ENCODE measurements around the gene YRDC. TPM values are rescaled to one million over a fixed set of nuclear protein-coding genes. Genes with fewer than 3 reads are reported as not detected.

Gene YRDC
- total and polyA plus RNA-seq, 12 donors, result 5.4 to 31.1 (median 11.3) TPM

- peak overlapping the region in 2 of 5 donors; percentile 18 to 59 for H3K27ac ChIP-seq
- H3K4me1 ChIP-seq (replicated peaks in 1 of 2), result peaks cover 10 to 28% of the 10 kb centered on the region in 2 donors
- intact Hi-C loops (cut with DNase I), result loop anchor here in 1 of 2 donors (5.0 kb wide), 1 partner anchor 44 kb away; the partner anchor contains the start of gene MTF1
- no peaks in the 10 kb centered on the region for H3K9me3 ChIP-seq (replicated peaks in 1 of 3)
- TF ChIP-seq POLR2A (IDR thresholded peaks at IDR 0.05) (no peak), CTCF (IDR thresholded peaks at IDR 0.05) (no peak)
- H3K36me3 ChIP-seq (replicated peaks in 1 of 2), result peaks cover 0 to 15% of the 10 kb centered on the region in 2 donors
- no peak for DNase-seq
- H3K27me3 ChIP-seq, result no peaks in the 10 kb centered on the region
- no peak overlapping the region for H3K4me3 ChIP-seq
- 67 to 78% (median 75%) methylated on average over 2 of the region's 2 CpGs for WGBS, 4 donors
These were observed 5.6 kb upstream of the YRDC start for GRCh38 chr1:37813529-37814145.

- no peak overlapping the region for H3K4me3 ChIP-seq
- H3K36me3 ChIP-seq (replicated peaks in 1 of 2), result peaks cover 0 to 19% of the 10 kb centered on the region in 2 donors
- H3K27ac ChIP-seq, result peak overlapping the region in 2 of 5 donors; percentile 1 to 32
- DNase-seq, result peak; percentile 53 to 88 (median 70)
- intact Hi-C loops (cut with DNase I), result loop anchor here in 1 of 2 donors (5.0 kb wide), 1 partner anchor 46 kb away; the partner anchor contains the start of gene MTF1
- peaks cover 17 to 33% of the 10 kb centered on the region in 2 donors for H3K4me1 ChIP-seq (replicated peaks in 1 of 2)
- no peak for TF ChIP-seq POLR2A (IDR thresholded peaks at IDR 0.05)
- TF ChIP-seq CTCF (IDR thresholded peaks at IDR 0.05), result peak; percentile 48 to 78 (median 75)
- no peaks in the 10 kb centered on the region for H3K9me3 ChIP-seq (replicated peaks in 1 of 3)
- H3K27me3 ChIP-seq, result no peaks in the 10 kb centered on the region
- WGBS, 4 donors, result 32 to 51% (median 36%) methylated on average over 7 of the region's 7 CpGs
These were observed 3.1 kb upstream of the YRDC start for GRCh38 chr1:37811027-37811655.

- Histone ChIP-seq H3K9me3 (replicated peaks in 1 of 3) (no peaks in the 10 kb centered on the region), H3K27ac (peak overlapping the region in 2 of 5 donors; percentile 32 to 90), H3K36me3 (replicated peaks in 1 of 2) (peaks cover 0 to 25% of the 10 kb centered on the region in 2 donors), H3K27me3 (no peaks in the 10 kb centered on the region), H3K4me1 (replicated peaks in 1 of 2) (peaks cover 17 to 39% of the 10 kb centered on the region in 2 donors), H3K4me3 (no peak overlapping the region)
- no peak for TF ChIP-seq POLR2A (IDR thresholded peaks at IDR 0.05)
- TF ChIP-seq CTCF (IDR thresholded peaks at IDR 0.05), result no peak
- DNase-seq, result peak in 1 of 7 donors; percentile 30
- intact Hi-C loops (cut with DNase I), result loop anchor here (5.0 to 10.0 kb wide), 2 partner anchors 47 to 55 kb away; partner anchors contain the start of gene MTF1 (in 1 of the 2)
- 28 to 32% (median 31%) methylated on average over 2 of the region's 2 CpGs for WGBS, 4 donors
These were observed 1.9 kb upstream of the YRDC start for GRCh38 chr1:37809942-37810341.
